Esophagus squamous epithelium (tissue), 4 donors: ENCODE data around the gene BABAM2.

Source experiments
- POLR2A ChIP-seq, 4 donors: fragments of 450-650 bp; IDR thresholded peaks; one replicate each; pipeline ENCODE4 v1.6.1; 2017; ENCODE audit warnings: antibody characterized with exemption in 4 of 4, mild to moderate bottlenecking in 4 of 4, moderate library complexity in 3 of 4
- TF ChIP-seq, protein P1 (sequence below), 6 experiments: fragments of 450-650 bp in 4 of 6; fragments of 200-600 bp in 2 of 6; sonication (generic) in 2 of 6; IDR thresholded peaks; one replicate each; pipeline ENCODE4 v1.5.1; 2016 to 2019; ENCODE audit warnings: antibody characterized with exemption in 6 of 6, mild to moderate bottlenecking in 4 of 6, moderate library complexity in 4 of 6

DNA sequence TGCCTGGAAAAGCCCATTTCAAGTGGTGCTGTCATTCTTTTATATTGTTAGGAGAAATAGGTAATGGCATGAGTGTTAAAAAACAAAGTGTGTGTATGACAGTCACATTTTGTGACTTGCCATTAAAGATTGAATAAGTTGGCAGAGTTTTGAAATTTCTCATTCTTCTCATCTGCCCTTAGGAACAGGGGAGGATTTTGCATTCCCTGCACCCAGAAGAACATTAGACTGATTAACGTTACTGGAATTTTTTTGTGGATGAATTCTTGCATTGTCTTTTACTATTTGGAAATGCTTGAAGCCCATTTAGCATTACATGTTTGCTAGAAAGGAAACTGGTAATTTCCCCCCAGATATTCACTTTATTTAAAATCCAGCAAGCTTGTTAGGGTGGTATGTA lies 162.2 kb downstream of the BABAM2 start:
- TF ChIP-seq, protein P1, sequence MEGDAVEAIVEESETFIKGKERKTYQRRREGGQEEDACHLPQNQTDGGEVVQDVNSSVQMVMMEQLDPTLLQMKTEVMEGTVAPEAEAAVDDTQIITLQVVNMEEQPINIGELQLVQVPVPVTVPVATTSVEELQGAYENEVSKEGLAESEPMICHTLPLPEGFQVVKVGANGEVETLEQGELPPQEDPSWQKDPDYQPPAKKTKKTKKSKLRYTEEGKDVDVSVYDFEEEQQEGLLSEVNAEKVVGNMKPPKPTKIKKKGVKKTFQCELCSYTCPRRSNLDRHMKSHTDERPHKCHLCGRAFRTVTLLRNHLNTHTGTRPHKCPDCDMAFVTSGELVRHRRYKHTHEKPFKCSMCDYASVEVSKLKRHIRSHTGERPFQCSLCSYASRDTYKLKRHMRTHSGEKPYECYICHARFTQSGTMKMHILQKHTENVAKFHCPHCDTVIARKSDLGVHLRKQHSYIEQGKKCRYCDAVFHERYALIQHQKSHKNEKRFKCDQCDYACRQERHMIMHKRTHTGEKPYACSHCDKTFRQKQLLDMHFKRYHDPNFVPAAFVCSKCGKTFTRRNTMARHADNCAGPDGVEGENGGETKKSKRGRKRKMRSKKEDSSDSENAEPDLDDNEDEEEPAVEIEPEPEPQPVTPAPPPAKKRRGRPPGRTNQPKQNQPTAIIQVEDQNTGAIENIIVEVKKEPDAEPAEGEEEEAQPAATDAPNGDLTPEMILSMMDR (IDR thresholded peaks at IDR 0.05), result no peak
- no peak for TF ChIP-seq POLR2A (IDR thresholded peaks at IDR 0.05)
